Breast epithelium (tissue), 3 donors: ENCODE results near the gene C1QTNF1.

Source experiments
- CTCF ChIP-seq, 3 donors: fragments of 450-650 bp; IDR thresholded peaks; one replicate each; pipeline ENCODE4 v1.5.1; 2016 to 2017; ENCODE audit warnings: antibody characterized with exemption in 3 of 3, mild to moderate bottlenecking in 3 of 3, moderate library complexity in 3 of 3
- POLR2A ChIP-seq: fragments of 450-650 bp; IDR thresholded peaks from one replicate; pipeline ENCODE4 v1.6.1; 2016; ENCODE audit warnings: antibody characterized with exemption, mild to moderate bottlenecking, moderate library complexity
- POLR2AphosphoS5 ChIP-seq, 3 donors: sonication (generic); formaldehyde crosslinking; IDR thresholded peaks; one replicate each; pipeline ENCODE4 v1.6.1; 2017; ENCODE audit warnings: antibody characterized with exemption in 3 of 3

- TF ChIP-seq POLR2AphosphoS5 (IDR thresholded peaks at IDR 0.05) = no peak
- TF ChIP-seq CTCF (IDR thresholded peaks at IDR 0.05) = no peak
- TF ChIP-seq POLR2A = no peak
Observed at GRCh38 chr17:79018370-79018695, 5.6 kb upstream of the C1QTNF1 start.
